ENCODE measurements around the gene TRPM8. TPM values are rescaled to one million over a fixed set of nuclear protein-coding genes. Genes with fewer than 3 reads are reported as not detected.
"Not testable (repeated sequence)": the region's sequence is repeated elsewhere in the genome, so short reads cannot be mapped to it uniquely, and the experiment has no call there.

TRPM8 gene
- not detected in 2 replicates for polyA plus RNA-seq (2014; cell fraction: cytosol; rRNA removed)
- polyA plus RNA-seq (2014; cell fraction: nucleus; rRNA removed): not detected in 2 replicates

- no peak for DNase-seq (ENCODE audit: low spot score)
Measured at GRCh38 chr2:233917116-233917515, at the start of gene TRPM8. Gene TRPM8, plus strand, starts transcription at chr2:233917373. Its CDS starts 9,165 bp downstream, at chr2:233926538.

- DNase-seq (ENCODE audit: low spot score): no peak
Measured at GRCh38 chr2:233867993-233868532, 49.1 kb upstream of the TRPM8 start, which contains the start of gene MSL3B. Gene MSL3B, minus strand, starts transcription at chr2:233868386.

- DNase-seq (ENCODE audit: low spot score): no peak
Measured at GRCh38 chr2:233871432-233871831, 45.7 kb upstream of the TRPM8 start.

- not testable (repeated sequence) for DNase-seq (ENCODE audit: low spot score)
Measured at GRCh38 chr2:233872125-233872524, 45.0 kb upstream of the TRPM8 start.

GRCh38 chr2:233882353-233882752 is 34.8 kb upstream of the TRPM8 start:
- DNase-seq (ENCODE audit: low spot score): no peak

- DNase-seq (ENCODE audit: low spot score): no peak
Measured at GRCh38 chr2:233892793-233893192, 24.4 kb upstream of the TRPM8 start.

GRCh38 chr2:233896253-233896652 is 20.9 kb upstream of the TRPM8 start:
- not testable (repeated sequence) for DNase-seq (ENCODE audit: low spot score)

GRCh38 chr2:233901367-233901766 is 15.8 kb upstream of the TRPM8 start:
- no peak for DNase-seq (ENCODE audit: low spot score)

GRCh38 chr2:233901884-233902283 is 15.3 kb upstream of the TRPM8 start:
- DNase-seq (ENCODE audit: low spot score): no peak

- no peak for DNase-seq (ENCODE audit: low spot score)
Measured at GRCh38 chr2:233905945-233906344, 11.2 kb upstream of the TRPM8 start.

GRCh38 chr2:233907627-233908026 is 9.5 kb upstream of the TRPM8 start:
- no peak for DNase-seq (ENCODE audit: low spot score)

GRCh38 chr2:233912691-233913423 is 4.3 kb upstream of the TRPM8 start:
- DNase-seq (ENCODE audit: low spot score): no peak

- DNase-seq (ENCODE audit: low spot score): no peak
Measured at GRCh38 chr2:233915128-233915527, 2.0 kb upstream of the TRPM8 start.

- DNase-seq (ENCODE audit: low spot score): no peak
Measured at GRCh38 chr2:233919319-233919718, 2.1 kb downstream of the TRPM8 start.

GRCh38 chr2:233919938-233920337 is 2.8 kb downstream of the TRPM8 start:
- no peak for DNase-seq (ENCODE audit: low spot score)

GRCh38 chr2:233922471-233922870 is 5.3 kb downstream of the TRPM8 start:
- DNase-seq (ENCODE audit: low spot score): no peak

GRCh38 chr2:233925402-233925801 is 8.2 kb downstream of the TRPM8 start:
- DNase-seq (ENCODE audit: low spot score): no peak

- no peak for DNase-seq (ENCODE audit: low spot score)
Measured at GRCh38 chr2:233926806-233927205, 9.6 kb downstream of the TRPM8 start.

GRCh38 chr2:233928594-233929351 is 11.6 kb downstream of the TRPM8 start:
- DNase-seq (ENCODE audit: low spot score): no peak

- DNase-seq (ENCODE audit: low spot score): no peak
Measured at GRCh38 chr2:233929352-233930022, 12.3 kb downstream of the TRPM8 start.

GRCh38 chr2:233934524-233934923 is 17.4 kb downstream of the TRPM8 start:
- DNase-seq (ENCODE audit: low spot score): no peak

- no peak for DNase-seq (ENCODE audit: low spot score)
Measured at GRCh38 chr2:233935426-233935825, 18.3 kb downstream of the TRPM8 start.
